Gastroesophageal sphincter (tissue), 3 donors: ENCODE data around the gene TEX38.
"Not testable (repeated sequence)": the region's sequence is repeated elsewhere in the genome, so short reads cannot be mapped to it uniquely, and the experiment has no call there.

Experiments
- EP300 ChIP-seq: sonication (generic); formaldehyde crosslinking; IDR thresholded peaks from one replicate; pipeline ENCODE4 v1.6.1; 2017; ENCODE audit warnings: antibody characterized with exemption, mild to moderate bottlenecking
- POLR2A ChIP-seq, 2 donors: fragments of 450-650 bp; IDR thresholded peaks; one replicate each; pipeline ENCODE4 v1.6.1; 2017; ENCODE audit warnings: antibody characterized with exemption in 2 of 2, mild to moderate bottlenecking in 2 of 2, moderate library complexity in 1 of 2
- POLR2AphosphoS5 ChIP-seq: sonication (generic); formaldehyde crosslinking; IDR thresholded peaks from one replicate; pipeline ENCODE4 v1.6.1; 2017; ENCODE audit warnings: antibody characterized with exemption
- TF ChIP-seq, protein P1 (sequence below), 4 experiments: fragments of 200-600 bp in 2 of 4; fragments of 450-650 bp in 2 of 4; sonication (generic) in 1 of 4; IDR thresholded peaks; one replicate each; pipeline ENCODE4 v1.5.1; 2017 to 2019; ENCODE audit warnings: antibody characterized with exemption in 4 of 4, mild to moderate bottlenecking in 2 of 4, moderate library complexity in 2 of 4

DNA sequence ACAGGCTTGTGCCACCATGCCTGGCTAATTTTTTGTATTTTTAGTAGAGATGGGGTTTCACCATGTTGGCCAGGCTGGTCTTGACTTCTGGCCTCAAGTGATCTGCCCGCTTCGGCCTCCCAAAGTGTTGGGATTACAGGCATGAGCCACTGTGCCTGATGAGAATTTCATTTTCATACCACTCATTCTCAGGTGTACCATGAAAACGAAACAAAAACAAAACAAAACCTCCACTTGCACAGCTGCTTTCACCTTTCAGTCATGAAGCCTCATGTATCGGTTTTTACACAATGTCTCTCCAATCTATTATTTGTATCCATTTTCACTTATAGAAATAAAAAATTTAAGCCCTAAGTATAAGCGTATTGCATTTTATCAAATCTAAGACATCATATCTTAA is 11.5 kb upstream of the TEX38 start:
- TF ChIP-seq, protein P1, sequence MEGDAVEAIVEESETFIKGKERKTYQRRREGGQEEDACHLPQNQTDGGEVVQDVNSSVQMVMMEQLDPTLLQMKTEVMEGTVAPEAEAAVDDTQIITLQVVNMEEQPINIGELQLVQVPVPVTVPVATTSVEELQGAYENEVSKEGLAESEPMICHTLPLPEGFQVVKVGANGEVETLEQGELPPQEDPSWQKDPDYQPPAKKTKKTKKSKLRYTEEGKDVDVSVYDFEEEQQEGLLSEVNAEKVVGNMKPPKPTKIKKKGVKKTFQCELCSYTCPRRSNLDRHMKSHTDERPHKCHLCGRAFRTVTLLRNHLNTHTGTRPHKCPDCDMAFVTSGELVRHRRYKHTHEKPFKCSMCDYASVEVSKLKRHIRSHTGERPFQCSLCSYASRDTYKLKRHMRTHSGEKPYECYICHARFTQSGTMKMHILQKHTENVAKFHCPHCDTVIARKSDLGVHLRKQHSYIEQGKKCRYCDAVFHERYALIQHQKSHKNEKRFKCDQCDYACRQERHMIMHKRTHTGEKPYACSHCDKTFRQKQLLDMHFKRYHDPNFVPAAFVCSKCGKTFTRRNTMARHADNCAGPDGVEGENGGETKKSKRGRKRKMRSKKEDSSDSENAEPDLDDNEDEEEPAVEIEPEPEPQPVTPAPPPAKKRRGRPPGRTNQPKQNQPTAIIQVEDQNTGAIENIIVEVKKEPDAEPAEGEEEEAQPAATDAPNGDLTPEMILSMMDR (IDR thresholded peaks at IDR 0.05) = not testable (repeated sequence)
- TF ChIP-seq POLR2A (IDR thresholded peaks at IDR 0.05); EP300; POLR2AphosphoS5: not testable (repeated sequence)
